GM12878 (cell line): Measurements from ENCODE around the gene RPS6KA4. TPM values are rescaled to one million over a fixed set of nuclear protein-coding genes. Genes with fewer than 3 reads are reported as not detected.

Experiments used
- ATF7 ChIP-seq: fragments of 450-650 bp; IDR thresholded peaks from 2 replicates; pipeline ENCODE4 v1.6.1; 2016; ENCODE audit warnings: low read depth, mild to moderate bottlenecking
- BACH1 ChIP-seq: fragments of 450-650 bp; IDR thresholded peaks from 2 replicates; pipeline ENCODE4 v1.6.1; 2017; ENCODE audit warnings: mild to moderate bottlenecking, borderline replicate concordance
- CEBPB ChIP-seq, 2 experiments: fragments of 150-350 bp in 1 of 2; IDR thresholded peaks; 2 replicates each; pipeline ENCODE4 v1.6.1; 2012 to 2014; ENCODE audit warnings: low read depth in 2 of 2, low read length in 2 of 2, borderline replicate concordance in 1 of 2, inconsistent platforms in 1 of 2
- CHD2 ChIP-seq: IDR thresholded peaks from 2 replicates; pipeline ENCODE4 v1.6.1; 2011; ENCODE audit warnings: low read depth, low read length, improper control_type of control experiment, borderline replicate concordance
- CREB1 ChIP-seq: IDR thresholded peaks from 2 replicates; pipeline ENCODE4 v1.6.1; 2012; ENCODE audit warnings: low read depth, mild to moderate bottlenecking, inconsistent platforms
- DPF2 ChIP-seq: fragments of 450-650 bp; IDR thresholded peaks from 2 replicates; pipeline ENCODE4 v1.6.1; 2017; ENCODE audit warnings: mild to moderate bottlenecking
- E4F1 ChIP-seq: fragments of 450-650 bp; IDR thresholded peaks from 2 replicates; pipeline ENCODE4 v1.6.1; 2018; ENCODE audit warnings: borderline replicate concordance, mild to moderate bottlenecking; ENCODE audit not compliant: partially characterized antibody
- EED ChIP-seq: sonication (generic); IDR thresholded peaks from 2 replicates; pipeline ENCODE4 v1.6.1; 2016; ENCODE audit warnings: antibody characterized with exemption, low read depth
- IKZF1 ChIP-seq: fragments of 450-650 bp; conservative IDR thresholded peaks from 2 replicates; pipeline ENCODE4 v1.6.1; 2017; ENCODE audit warnings: antibody characterized with exemption, mild to moderate bottlenecking
- IKZF2 ChIP-seq, 2 experiments: fragments of 450-650 bp; IDR thresholded peaks; 2 replicates each; pipeline ENCODE4 v1.6.1; 2017; ENCODE audit warnings: mild to moderate bottlenecking in 2 of 2, moderate library complexity in 2 of 2
- KAT2A ChIP-seq: conservative IDR thresholded peaks from 2 replicates; pipeline ENCODE4 v1.6.1; 2011; ENCODE audit warnings: low read depth, low read length; ENCODE audit not compliant: control insufficient read depth
- MXI1 ChIP-seq: fragments of 150-350 bp; IDR thresholded peaks from 2 replicates; pipeline ENCODE4 v1.6.1; 2011; ENCODE audit warnings: low read depth, mild to moderate bottlenecking, inconsistent platforms, low read length, improper control_type of control experiment
- NFIC ChIP-seq: IDR thresholded peaks from 2 replicates; pipeline ENCODE4 v1.6.1; 2012; ENCODE audit warnings: low read depth, mild to moderate bottlenecking, inconsistent platforms, low read length, moderate library complexity
- NR2F1 ChIP-seq: fragments of 450-650 bp; conservative IDR thresholded peaks from 2 replicates; pipeline ENCODE4 v1.6.1; 2017; ENCODE audit warnings: mild to moderate bottlenecking
- RB1 ChIP-seq: fragments of 450-650 bp; formaldehyde crosslinking; IDR thresholded peaks from 2 replicates; pipeline ENCODE4 v1.6.1; 2017; ENCODE audit warnings: mild to moderate bottlenecking, borderline replicate concordance
- REST ChIP-seq: IDR thresholded peaks from 2 replicates; pipeline ENCODE4 v1.6.1; 2012; ENCODE audit warnings: mild to moderate bottlenecking, low read depth, low read length
- SKIL ChIP-seq: fragments of 450-650 bp; IDR thresholded peaks from 2 replicates; pipeline ENCODE4 v1.6.1; 2017; ENCODE audit warnings: mild to moderate bottlenecking, low read depth, inconsistent platforms; ENCODE audit not compliant: poor library complexity, severe bottlenecking
- SMC3 ChIP-seq: IDR thresholded peaks from 2 replicates; pipeline ENCODE4 v1.6.1; 2011; ENCODE audit warnings: low read length, improper control_type of control experiment, borderline replicate concordance
- SUZ12 ChIP-seq: fragments of 200-600 bp; sonication (generic); IDR thresholded peaks from one replicate; pipeline ENCODE4 v1.6.1; 2018; ENCODE audit warnings: antibody characterized with exemption, mild to moderate bottlenecking; ENCODE audit not compliant: unreplicated experiment
- TCF3 ChIP-seq: IDR thresholded peaks from 2 replicates; pipeline ENCODE4 v1.6.1; 2012; ENCODE audit warnings: low read depth, mild to moderate bottlenecking, low read length, borderline replicate concordance; ENCODE audit not compliant: insufficient read depth
- polyA plus RNA-seq, 11 experiments: library from polyadenylated mRNA; depleted of rRNA in 4 of 11; unstranded in 6 of 11; stranded (reverse) in 5 of 11; fragments of >200 nt; fragmentation: Nextera tagmentation in 4 of 11; fragmentation: Illumina TruSeq in 1 of 11; extraction: Ambion mirVana in 4 of 11; extraction: Trizol in 1 of 11; gene quantifications; 1 replicate in 1 of 11; 2 replicates in 10 of 11; pipeline versions ENCODE4 v1.2.1 to v1.2.3, GENCODE V29; 2011 to 2016; ENCODE audit warnings: inconsistent platforms in 2 of 11, missing spikeins in 2 of 11, low read depth in 1 of 11
- total RNA-seq, 4 experiments: library from RNA; depleted of rRNA in 3 of 4; stranded (reverse); fragments of >200 nt in 3 of 4; fragmentation: Illumina TruSeq in 1 of 4; extraction: Trizol in 1 of 4; gene quantifications; 2 replicates each; pipeline versions ENCODE4 v1.2.1 to v1.2.3, GENCODE V29; 2013 to 2021

The RPS6KA4 gene
- total and polyA plus RNA-seq, 10 of the 15 experiments (the other 5 are each of a cell fraction or from before 2014, with no cell fraction given) = 0.34 to 32.6 (median 11.3) TPM

- TF ChIP-seq E4F1 = peak; percentile 23
- TF ChIP-seq NR2F1 = peak; percentile 64; the same call in 1 of the 2 replicates
- no peak for TF ChIP-seq KAT2A
- 0 out of 2 replicates have a peak, but pooled peaks have one; percentile 10 for TF ChIP-seq MXI1
- 0 out of 2 replicates have a peak, but pooled peaks have one; percentile 9 for TF ChIP-seq CHD2
- peak; percentile 23 to 27; a peak in 1 of 4 replicates for TF ChIP-seq IKZF2 (IDR thresholded peaks at IDR 0.05)
- no peak for TF ChIP-seq CEBPB (IDR thresholded peaks at IDR 0.05; ENCODE audit: borderline replicate concordance in 1 of 2, low read depth in 2 of 2, low read length in 2 of 2)
- TF ChIP-seq BACH1 = 0 out of 2 replicates have a peak, but pooled peaks have one; percentile 16
- TF ChIP-seq ATF7 = 0 out of 2 replicates have a peak, but pooled peaks have one; percentile 14
- TF ChIP-seq SUZ12 = no peak
- no peak for TF ChIP-seq EED
- 0 out of 2 replicates have a peak, but pooled peaks have one; percentile 42 for TF ChIP-seq RB1
- TF ChIP-seq CREB1 = 0 out of 2 replicates have a peak, but pooled peaks have one; percentile 19
- no peak for TF ChIP-seq TCF3
- TF ChIP-seq SMC3 = peak; percentile 63; the same call in 1 of the 2 replicates
- TF ChIP-seq IKZF1 = peak; percentile 44; the same call in 1 of the 2 replicates
- 0 out of 2 replicates have a peak, but pooled peaks have one; percentile 23 for TF ChIP-seq DPF2
- TF ChIP-seq REST = no peak
- TF ChIP-seq NFIC = no peak
- no peak for TF ChIP-seq SKIL
Measured at GRCh38 chr11:64355078-64355940, 3.7 kb upstream of the RPS6KA4 start (continued).
